Parathyroid adenoma (tissue), 2 donors: ENCODE data around the gene ASTN2.

ENCODE experiments used
- H2AFZ ChIP-seq: fragments of 300-600 bp; sonication (generic); one replicate; pipeline ENCODE4 v1.7.0; 2017; ENCODE audit warnings: antibody characterized with exemption, mild to moderate bottlenecking
- H3K27ac ChIP-seq: fragments of 300-600 bp; sonication (generic); one replicate; pipeline ENCODE4 v1.7.0; 2017
- H3K27me3 ChIP-seq: fragments of 300-600 bp; sonication (generic); one replicate; pipeline ENCODE4 v1.7.0; 2017; ENCODE audit warnings: low read length; ENCODE audit not compliant: control insufficient read depth, insufficient read depth
- H3K36me3 ChIP-seq: fragments of 300-600 bp; sonication (generic); one replicate; pipeline ENCODE4 v1.7.0; 2017; ENCODE audit warnings: low read length; ENCODE audit not compliant: control insufficient read depth, insufficient read depth
- H3K4me1 ChIP-seq: fragments of 300-600 bp; sonication (generic); one replicate; pipeline ENCODE4 v1.7.0; 2017; ENCODE audit warnings: control low read depth
- H3K4me2 ChIP-seq: fragments of 300-600 bp; sonication (generic); one replicate; pipeline ENCODE4 v1.7.0; 2017; ENCODE audit warnings: low read length
- H3K4me3 ChIP-seq: fragments of 300-600 bp; sonication (generic); one replicate; pipeline ENCODE4 v1.7.0; 2017; ENCODE audit warnings: low read depth, low read length
- H3K79me2 ChIP-seq: fragments of 300-600 bp; sonication (generic); one replicate; pipeline ENCODE4 v1.7.0; 2017; ENCODE audit warnings: control low read depth
- H3K9ac ChIP-seq: fragments of 300-600 bp; sonication (generic); one replicate; pipeline ENCODE4 v1.7.0; 2017; ENCODE audit warnings: mild to moderate bottlenecking
- H3K9me3 ChIP-seq: fragments of 300-600 bp; sonication (generic); one replicate; pipeline ENCODE4 v1.7.0; 2017; ENCODE audit warnings: low read length; ENCODE audit not compliant: control insufficient read depth
- CTCF ChIP-seq: fragments of 300-600 bp; sonication (generic); IDR thresholded peaks from one replicate; pipeline ENCODE4 v1.7.0; 2017; ENCODE audit warnings: antibody characterized with exemption, mild to moderate bottlenecking
- donor health status: primary hyperparathyroidism.

ASTN2 gene

GRCh38 chr9:116661037-116661954 lies 753.6 kb downstream of the ASTN2 start:
- Histone ChIP-seq H3K9ac (no peak overlapping the region), H3K9me3 (no peaks in the 10 kb centered on the region), H3K27ac (no peak overlapping the region), H3K4me2 (no peak overlapping the region), H3K4me3 (no peak overlapping the region), H3K4me1 (no peaks in the 10 kb centered on the region), H2AFZ (no peak overlapping the region), H3K79me2 (no peaks in the 10 kb centered on the region), H3K36me3 (no peaks in the 10 kb centered on the region), H3K27me3 (no peaks in the 10 kb centered on the region)
- peak; percentile 54 for TF ChIP-seq CTCF

DNA sequence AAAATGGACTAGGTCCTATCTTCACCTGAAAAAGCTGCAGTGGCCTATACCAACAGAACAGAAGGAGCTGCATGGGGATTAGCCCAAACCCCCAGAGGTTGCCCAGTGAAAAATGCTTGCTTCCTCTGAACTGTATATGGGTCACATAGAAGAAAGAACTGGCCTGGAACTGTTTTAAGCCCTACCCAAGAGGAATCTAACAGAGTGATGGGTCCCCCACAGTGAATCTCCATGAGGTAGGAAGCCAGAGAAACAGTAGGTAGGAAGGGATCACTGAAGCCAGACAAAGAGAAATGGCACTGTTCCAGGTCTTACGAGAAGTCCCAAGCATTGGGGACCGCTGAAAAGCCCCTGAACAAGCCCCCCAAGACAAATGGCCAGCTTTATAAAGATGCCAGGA lies 756.6 kb downstream of the ASTN2 start:
- H3K27ac ChIP-seq = no peak overlapping the region

DNA sequence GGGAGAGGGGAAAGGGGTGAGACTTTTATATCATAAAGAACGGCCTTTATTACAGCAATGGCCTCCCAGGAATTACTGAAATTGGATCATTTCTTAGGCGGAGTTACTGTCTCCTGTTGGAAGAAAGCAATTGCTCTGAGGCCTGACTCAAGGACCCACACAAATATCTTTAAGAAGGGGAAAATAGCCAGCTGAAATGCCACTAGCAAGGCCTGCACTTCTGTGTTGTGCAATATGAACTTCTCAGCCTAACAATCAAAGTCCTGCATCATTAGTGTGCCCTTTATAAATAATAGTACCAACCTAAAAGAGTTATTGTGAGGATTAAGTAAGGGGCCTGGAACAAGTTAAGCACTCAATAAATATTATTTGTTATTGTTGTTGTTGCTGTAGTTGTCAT lies 757.9 kb downstream of the ASTN2 start:
- Histone ChIP-seq H3K4me3 (no peak overlapping the region), H3K4me1 (no peaks in the 10 kb centered on the region), H3K36me3 (no peaks in the 10 kb centered on the region), H3K27ac (no peak overlapping the region), H3K9me3 (no peaks in the 10 kb centered on the region), H2AFZ (peak overlapping the region; percentile 20), H3K27me3 (no peaks in the 10 kb centered on the region), H3K79me2 (no peaks in the 10 kb centered on the region), H3K4me2 (no peak overlapping the region), H3K9ac (no peak overlapping the region)
- TF ChIP-seq CTCF = no peak

More for the DNA sequence above, 756.6 kb downstream of the ASTN2 start:
- no peaks in the 10 kb centered on the region for H3K9me3 ChIP-seq
- H3K4me2 ChIP-seq = no peak overlapping the region
- no peaks in the 10 kb centered on the region for H3K79me2 ChIP-seq
- H3K36me3 ChIP-seq = no peaks in the 10 kb centered on the region
- no peak for TF ChIP-seq CTCF
- H2AFZ ChIP-seq = no peak overlapping the region
- H3K9ac ChIP-seq = no peak overlapping the region
- H3K27me3 ChIP-seq = no peaks in the 10 kb centered on the region
- no peak overlapping the region for H3K4me3 ChIP-seq
- no peaks in the 10 kb centered on the region for H3K4me1 ChIP-seq

- no peaks in the 10 kb centered on the region for H3K27me3 ChIP-seq
- no peak overlapping the region for H3K9ac ChIP-seq
- no peak overlapping the region for H3K27ac ChIP-seq
- H3K4me1 ChIP-seq = no peaks in the 10 kb centered on the region
- peak overlapping the region; percentile 20 for H2AFZ ChIP-seq
- H3K4me3 ChIP-seq = no peak overlapping the region
- H3K9me3 ChIP-seq = no peaks in the 10 kb centered on the region
- H3K36me3 ChIP-seq = no peaks in the 10 kb centered on the region
- H3K79me2 ChIP-seq = no peaks in the 10 kb centered on the region
- no peak overlapping the region for H3K4me2 ChIP-seq
- no peak for TF ChIP-seq CTCF
Observed at GRCh38 chr9:116656501-116656971, 758.3 kb downstream of the ASTN2 start.

- Histone ChIP-seq H3K4me3 (no peak overlapping the region), H3K79me2 (no peaks in the 10 kb centered on the region), H3K9ac (no peak overlapping the region), H3K4me1 (no peaks in the 10 kb centered on the region), H3K9me3 (no peaks in the 10 kb centered on the region), H3K27me3 (no peaks in the 10 kb centered on the region), H3K27ac (no peak overlapping the region), H3K4me2 (no peak overlapping the region), H2AFZ (no peak overlapping the region), H3K36me3 (no peaks in the 10 kb centered on the region)
- no peak for TF ChIP-seq CTCF
Observed at GRCh38 chr9:116654059-116654355, 760.9 kb downstream of the ASTN2 start.
